COLO668 (cell line): ENCODE results near the gene LRRC25.

Source experiments
- DNase-seq: peaks from one replicate; lab custom pipeline; 2025; ENCODE audit not compliant: unreplicated experiment; lab: John Stamatoyannopoulos, UW

Gene LRRC25

DNA sequence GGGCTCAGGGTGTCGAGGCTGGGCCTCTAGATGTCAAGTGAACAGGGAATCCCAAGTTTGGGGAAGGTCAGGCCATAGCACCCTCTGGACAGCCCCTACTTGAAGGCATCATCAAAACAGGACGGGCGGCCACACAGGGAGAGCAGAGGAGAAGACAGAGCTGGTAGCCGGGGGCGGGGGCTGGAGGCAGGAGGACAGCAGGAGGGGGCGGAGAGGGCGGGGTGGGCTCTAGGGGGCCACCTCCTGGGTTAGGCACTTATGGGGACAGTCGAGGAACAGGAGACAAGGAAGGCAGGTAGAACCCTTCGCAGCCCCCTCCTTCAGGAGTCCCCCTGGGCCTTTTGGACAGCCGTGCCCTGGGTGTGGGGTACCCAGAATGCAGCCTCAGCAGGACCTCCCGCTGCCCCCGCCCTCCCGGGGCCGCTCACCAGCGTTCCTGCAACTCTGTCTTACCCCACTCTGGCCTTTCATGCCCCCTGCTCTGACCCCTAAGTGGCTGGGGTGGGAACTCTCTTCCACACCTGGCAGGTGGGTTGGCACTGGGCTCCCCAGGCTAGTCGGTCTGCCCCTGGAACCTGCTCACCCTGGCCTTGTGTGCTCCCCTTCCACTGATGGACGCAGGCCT lies 27.6 kb upstream of the LRRC25 start:
- no peak for DNase-seq

DNA sequence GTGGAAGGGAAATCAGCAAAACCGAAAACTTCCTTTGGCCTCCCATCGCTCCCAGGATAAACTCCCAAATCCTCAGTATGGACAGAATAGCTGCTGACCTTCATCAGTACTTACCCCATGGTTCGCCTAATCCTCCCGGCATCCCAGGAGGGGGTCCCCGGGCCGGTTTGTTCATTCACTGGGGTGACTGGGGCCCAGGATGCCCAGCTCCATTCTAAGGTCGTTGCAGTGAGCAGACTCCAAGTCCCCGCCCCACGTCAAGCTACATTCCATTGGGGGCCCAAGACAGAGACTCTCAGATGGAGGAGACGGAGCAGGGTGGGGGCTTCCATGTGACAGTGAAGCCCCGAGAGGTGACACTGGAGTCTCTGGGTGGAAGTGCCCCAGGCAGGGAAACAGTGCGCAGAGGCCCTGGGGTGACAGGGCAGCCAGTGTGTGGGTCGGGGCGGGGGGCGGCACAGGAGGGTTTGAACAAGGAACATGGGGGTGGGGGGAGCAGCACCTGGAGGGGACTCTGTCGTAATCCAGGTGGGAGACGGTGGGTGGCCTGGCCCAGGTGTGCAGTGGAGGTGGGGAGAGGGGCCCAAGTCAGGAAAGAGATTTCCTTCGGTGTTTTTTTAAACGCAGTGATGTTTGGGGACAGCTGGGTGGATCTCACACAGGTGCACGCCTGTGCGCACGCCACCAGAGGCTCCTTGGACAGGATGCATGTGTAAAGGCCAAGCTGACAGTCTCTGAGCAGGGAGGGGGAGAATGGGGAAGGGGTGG lies 26.9 kb upstream of the LRRC25 start:
- DNase-seq, result no peak

- peak; percentile 64 for DNase-seq
These were observed 26.0 kb upstream of the LRRC25 start for GRCh38 chr19:18423258-18424020.

DNA sequence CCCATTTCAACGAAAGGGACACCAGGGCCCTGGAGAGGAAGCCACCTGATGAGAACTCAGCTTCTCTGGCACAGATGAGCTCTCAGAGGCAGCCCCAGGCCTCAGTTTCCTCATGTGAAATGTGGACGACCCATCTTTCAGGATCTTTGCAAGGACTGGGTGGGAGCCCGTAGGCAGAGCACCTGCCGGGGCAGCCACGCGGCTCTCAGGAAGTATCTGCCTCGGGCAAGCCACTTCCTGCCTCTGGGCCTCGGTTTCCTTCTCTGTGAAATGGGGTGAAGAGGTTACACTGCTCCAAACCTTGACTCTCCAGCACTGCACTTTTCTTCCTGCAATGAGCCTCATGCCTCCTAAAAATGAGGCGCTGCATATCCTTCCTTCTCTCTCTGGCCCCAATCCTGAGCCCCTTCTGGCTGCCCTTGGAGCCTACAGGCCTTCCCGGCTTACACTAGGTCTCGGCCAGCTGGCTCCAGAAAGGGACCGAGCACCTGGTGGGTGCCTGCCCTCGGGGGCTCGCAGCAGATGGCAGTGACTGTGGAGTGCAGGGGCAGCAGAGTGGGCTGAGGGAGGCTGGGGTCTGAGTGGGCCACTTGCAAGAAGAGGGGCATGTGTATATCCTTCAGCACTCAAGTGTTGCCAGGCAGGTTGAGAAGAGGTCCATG lies 25.2 kb upstream of the LRRC25 start:
- no peak for DNase-seq

- no peak for DNase-seq
These were observed 24.0 kb upstream of the LRRC25 start for GRCh38 chr19:18421371-18421959.

DNA sequence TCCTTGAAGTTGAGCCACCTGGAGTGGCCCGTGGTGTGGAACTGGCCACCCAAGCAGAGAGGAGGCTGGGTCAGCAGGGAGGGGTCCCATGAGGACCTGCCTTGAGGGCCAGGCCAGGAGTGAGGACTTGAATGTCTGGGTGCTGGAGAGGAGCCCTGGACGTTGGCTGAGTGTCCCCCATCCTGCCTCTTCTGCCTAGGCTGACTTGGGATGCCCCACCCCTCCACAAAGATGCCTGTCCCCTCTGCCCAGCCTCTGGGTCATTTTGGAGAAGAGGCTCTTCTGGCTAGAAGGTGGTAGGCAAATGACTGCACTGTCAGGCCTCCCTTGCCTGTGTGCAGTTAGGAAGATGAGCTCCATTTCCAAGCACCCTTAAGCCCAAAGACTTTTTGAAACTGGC lies 23.5 kb upstream of the LRRC25 start:
- DNase-seq, result no peak

DNA sequence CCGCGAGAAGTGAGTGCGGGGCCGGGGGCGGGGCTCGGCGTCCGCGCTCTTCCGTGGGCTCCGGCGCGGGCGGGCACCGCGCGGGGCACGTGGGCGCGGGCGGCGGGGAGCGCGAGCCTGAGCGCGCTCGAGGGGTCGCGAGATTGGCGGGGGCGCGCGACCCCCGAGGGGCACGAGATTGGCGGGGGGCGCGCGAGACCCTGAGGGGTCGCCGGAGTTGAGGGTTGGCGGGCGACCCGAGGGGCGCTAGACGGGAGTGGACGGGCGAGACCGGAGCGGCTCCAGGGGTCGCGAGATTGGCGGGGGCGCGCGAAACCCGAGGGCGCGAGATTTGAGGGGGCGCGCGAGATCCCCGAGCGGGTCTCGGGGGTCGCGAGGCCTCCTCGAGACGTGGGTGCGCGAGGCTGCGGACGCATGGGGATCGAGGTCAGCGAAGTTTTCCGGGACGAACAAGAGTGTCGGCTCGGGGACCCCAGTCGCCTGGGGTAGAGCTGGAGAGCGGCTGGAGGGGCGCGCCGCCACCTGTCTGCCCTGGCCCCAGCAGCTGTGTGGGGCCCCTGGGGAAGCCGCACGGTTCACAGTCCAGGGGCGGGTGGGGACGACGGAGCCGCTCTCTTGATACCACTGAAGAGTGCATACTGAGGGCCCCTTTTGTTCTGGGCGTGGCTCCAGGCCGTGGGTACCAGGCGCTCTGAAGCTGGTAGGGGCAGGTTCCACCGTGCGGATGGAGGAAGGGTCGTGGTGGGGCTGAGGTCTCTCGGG lies 22.5 kb upstream of the LRRC25 start:
- peak; percentile 76 for DNase-seq

- peak; percentile 92 for DNase-seq
These were observed 21.8 kb upstream of the LRRC25 start, which contains the start of gene SSBP4 for GRCh38 chr19:18419195-18419698. Gene SSBP4 (plus strand): TSS chr19:18419398. CDS start chr19:18419649, 251 bp downstream.

DNA sequence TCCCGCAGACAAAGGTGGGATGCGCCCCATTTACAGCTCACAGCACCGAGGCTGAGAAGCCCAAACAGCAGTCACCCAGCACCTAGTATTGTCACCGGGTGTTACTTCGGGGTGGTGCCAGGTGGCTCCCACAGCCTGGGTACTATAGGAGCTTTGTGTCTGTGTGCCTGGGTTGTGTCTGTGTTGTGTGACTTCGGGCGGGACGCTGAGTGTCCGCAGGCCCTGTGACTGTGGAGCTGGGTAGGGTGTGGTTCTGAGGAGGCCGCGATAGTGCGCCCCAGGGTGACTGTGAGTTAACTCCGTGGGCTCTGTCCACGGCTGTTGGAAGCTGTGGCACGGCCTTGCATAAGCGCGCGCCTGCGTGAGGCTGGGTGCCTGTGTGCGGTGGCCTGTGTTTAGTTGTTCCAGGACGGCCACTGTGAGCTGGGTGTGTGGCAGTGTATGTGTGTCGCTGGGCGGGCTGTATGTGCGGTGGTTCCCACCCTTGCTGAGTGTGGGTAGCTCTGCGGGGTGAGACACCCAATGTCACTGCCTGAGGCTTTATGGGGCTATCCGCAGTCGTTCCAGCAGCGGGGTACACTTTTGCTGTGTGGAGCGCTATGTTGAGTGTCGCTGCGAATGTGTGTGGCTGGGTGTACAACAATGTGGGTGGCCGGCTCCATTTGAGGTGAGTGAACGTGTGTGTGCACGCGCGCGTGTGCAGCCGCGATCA lies 21.2 kb upstream of the LRRC25 start:
- peak; percentile 55 for DNase-seq

GRCh38 chr19:18418029-18418482 lies 20.6 kb upstream of the LRRC25 start:
- no peak for DNase-seq

GRCh38 chr19:18417250-18418028 lies 20.0 kb upstream of the LRRC25 start:
- DNase-seq, result peak; percentile 73

GRCh38 chr19:18416778-18417249 lies 19.4 kb upstream of the LRRC25 start:
- peak; percentile 89 for DNase-seq

DNA sequence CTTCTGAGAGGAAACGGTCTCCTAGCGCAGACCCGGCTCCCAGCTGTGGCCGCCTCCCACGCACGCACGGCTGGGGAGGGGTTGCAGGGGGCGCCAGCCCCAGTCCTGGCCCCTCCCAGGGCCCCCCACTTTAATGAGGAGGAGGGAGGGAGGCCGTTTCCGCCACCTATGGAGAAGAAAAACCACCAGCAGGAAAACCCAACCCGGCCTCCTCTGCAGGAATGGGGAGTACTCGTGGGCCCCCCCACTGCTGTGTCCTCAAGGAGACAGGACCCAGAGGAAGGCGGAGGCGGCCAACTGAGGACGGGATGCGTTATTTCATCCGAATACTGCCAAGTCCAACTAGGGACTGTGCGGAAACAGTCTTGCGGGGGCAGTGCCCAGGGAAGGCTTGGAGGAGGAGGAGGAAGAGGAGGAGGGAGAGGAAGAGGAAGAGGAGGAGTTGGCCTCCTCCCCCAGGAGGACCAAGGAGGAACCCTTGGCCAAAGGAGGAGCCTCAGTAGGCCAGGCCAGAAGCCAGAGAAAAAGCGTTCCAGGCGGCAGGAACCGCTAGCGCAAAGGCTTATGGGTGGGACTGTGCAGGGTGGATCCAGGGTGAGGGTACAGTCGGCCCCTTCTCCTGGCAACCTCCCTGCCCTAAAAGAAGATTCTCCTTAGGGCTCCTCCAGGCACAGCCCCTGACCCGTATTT lies 17.9 kb upstream of the LRRC25 start:
- no peak for DNase-seq

GRCh38 chr19:18414504-18415177 lies 17.2 kb upstream of the LRRC25 start:
- no peak for DNase-seq

DNA sequence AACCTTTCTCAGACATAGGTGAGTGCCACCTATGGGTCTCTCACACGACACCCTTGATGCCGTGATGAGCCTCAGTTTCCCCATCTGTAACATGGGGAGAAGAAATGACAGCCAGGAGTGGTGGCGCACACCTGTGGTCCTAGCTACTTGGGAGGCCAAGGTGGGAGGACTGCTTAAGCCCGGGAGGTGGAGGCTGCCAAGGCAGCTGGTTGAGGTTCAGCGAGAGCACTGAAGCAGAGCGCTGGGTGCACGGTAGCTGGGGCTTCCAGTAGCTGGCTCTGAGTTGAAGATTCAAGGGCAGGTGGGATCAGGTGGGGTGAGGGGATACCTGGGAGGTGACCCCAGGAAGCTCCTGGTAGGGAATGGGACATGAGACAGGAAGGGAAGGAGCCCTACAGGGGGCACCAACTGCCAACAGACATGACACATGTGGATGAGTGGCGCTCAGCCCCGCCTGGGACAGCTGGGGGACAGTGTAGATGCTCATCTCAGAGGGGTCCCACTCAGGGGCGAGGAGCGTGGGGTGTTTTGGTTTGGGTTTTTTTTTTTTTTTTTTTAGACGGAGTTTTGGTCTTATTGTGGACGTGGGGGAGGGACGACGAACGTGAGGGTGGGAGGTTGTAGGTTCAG lies 15.3 kb upstream of the LRRC25 start:
- no peak for DNase-seq

GRCh38 chr19:18408053-18408476 lies 10.6 kb upstream of the LRRC25 start:
- DNase-seq, result peak; percentile 53

- DNase-seq, result no peak
These were observed 9.3 kb upstream of the LRRC25 start for GRCh38 chr19:18406749-18407148.
